Ascending aorta (tissue), 2 donors: Measurements from ENCODE around the gene CSAG2. TPM values are rescaled to one million over a fixed set of nuclear protein-coding genes. Genes with fewer than 3 reads are reported as not detected.
A peak's percentile ranks its signal among the peaks of the same experiment; 100 is the strongest.
"Not testable (repeated sequence)": the region's sequence is repeated elsewhere in the genome, so short reads cannot be mapped to it uniquely, and the experiment has no call there.

ENCODE experiments used
- DNase-seq, 2 donors: peaks; one replicate each; pipeline ENCODE4 v3.0.0-alpha.2; 2019; ENCODE audit warnings: low spot score in 2 of 2
- H3K27ac ChIP-seq, 2 donors: fragments of 200-600 bp; sonication (generic); one replicate each; pipeline ENCODE4 v1.5.1; 2016 to 2017; ENCODE audit warnings: mild to moderate bottlenecking in 1 of 2
- H3K27me3 ChIP-seq: fragments of 200-600 bp; sonication (generic); one replicate; pipeline ENCODE4 v1.5.1; 2017
- H3K36me3 ChIP-seq, 2 donors: fragments of 200-600 bp; sonication (generic); one replicate each; pipeline ENCODE4 v1.5.1; 2016
- H3K4me1 ChIP-seq, 2 donors: fragments of 200-600 bp; sonication (generic); one replicate each; pipeline ENCODE4 v1.5.1; 2016 to 2017; ENCODE audit warnings: mild to moderate bottlenecking in 1 of 2
- H3K4me3 ChIP-seq, 2 donors: fragments of 200-600 bp; sonication (generic); one replicate each; pipeline ENCODE4 v1.5.1; 2016 to 2017; ENCODE audit warnings: mild to moderate bottlenecking in 1 of 2
- H3K9me3 ChIP-seq, 2 donors: fragments of 200-600 bp; sonication (generic); one replicate each; pipeline ENCODE4 v1.5.1; 2016
- CTCF ChIP-seq, 3 experiments: fragments of 200-600 bp in 2 of 3; fragments of 450-650 bp in 1 of 3; sonication (generic) in 2 of 3; IDR thresholded peaks; one replicate each; pipeline ENCODE4 v1.5.1; 2016 to 2019; ENCODE audit warnings: antibody characterized with exemption in 3 of 3, mild to moderate bottlenecking in 1 of 3, moderate library complexity in 1 of 3
- intact Hi-C: fragments of 100-400 bp; cut with DNase I; formaldehyde crosslinking; loops from one replicate; pipeline ENCODE4 v1.15.1; 2023
- total RNA-seq: library from RNA; depleted of rRNA; stranded (reverse); fragments of >200 nt; gene quantifications from one replicate; pipeline ENCODE4 v1.1.0, GENCODE V29; 2016

Gene CSAG2
- total RNA-seq, 1 donor from 2014 or later: not detected

DNA sequence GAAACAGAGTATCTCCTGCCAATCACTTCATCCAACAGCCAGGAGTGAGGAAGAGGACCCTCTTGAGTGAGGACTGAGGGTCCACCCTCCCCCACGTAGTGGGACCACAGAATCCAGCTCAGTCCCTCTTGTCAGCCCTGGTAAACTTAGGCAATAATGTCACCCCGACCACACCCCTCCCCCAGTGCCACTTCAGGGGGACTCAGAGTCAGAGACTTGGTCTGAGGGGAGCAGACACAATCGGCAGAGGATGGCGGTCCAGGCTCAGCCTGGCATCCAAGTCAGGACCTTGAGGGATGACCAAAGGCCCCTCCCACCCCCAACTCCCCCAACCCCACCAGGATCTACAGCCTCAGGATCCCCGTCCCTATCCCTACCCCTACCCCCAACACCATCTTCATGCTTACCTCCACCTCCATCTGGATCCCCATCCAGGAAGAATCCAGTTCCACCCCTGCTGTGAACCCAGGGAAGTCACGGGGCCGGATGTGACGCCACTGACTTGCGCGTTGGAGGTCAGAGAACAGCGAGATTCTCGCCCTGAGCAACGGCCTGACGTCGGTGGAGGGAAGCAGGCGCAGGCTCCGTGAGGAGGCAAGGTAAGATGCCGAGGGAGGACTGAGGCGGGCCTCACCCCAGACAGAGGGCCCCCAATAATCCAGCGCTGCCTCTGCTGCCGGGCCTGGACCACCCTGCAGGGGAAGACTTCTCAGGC lies 24.3 kb upstream of the CSAG2 start, which contains the start of the genes CSAG1 and MAGEA12:
Gene CSAG1, minus strand, starts transcription at position 461 of the 715 bp plus-strand sequence. CDS start 1,261 bp downstream, outside the sequence.
Gene MAGEA12, plus strand, starts transcription at position 497 of the 715 bp plus-strand sequence. CDS start 2,405 bp downstream, outside the sequence.
- H3K4me3 ChIP-seq: no peak within 1 kb of the TSS
- H3K27me3 ChIP-seq: no peaks in the 10 kb centered on the region
- DNase-seq: no peak
- no peaks in the 10 kb centered on the region for H3K36me3 ChIP-seq
- no peaks in the 10 kb centered on the region for H3K9me3 ChIP-seq
- no peak for TF ChIP-seq CTCF (IDR thresholded peaks at IDR 0.05)
- H3K27ac ChIP-seq: no peak within 1 kb of the TSS
- H3K4me1 ChIP-seq: no peaks in the 10 kb centered on the region
- intact Hi-C loops: no loop called here

DNA sequence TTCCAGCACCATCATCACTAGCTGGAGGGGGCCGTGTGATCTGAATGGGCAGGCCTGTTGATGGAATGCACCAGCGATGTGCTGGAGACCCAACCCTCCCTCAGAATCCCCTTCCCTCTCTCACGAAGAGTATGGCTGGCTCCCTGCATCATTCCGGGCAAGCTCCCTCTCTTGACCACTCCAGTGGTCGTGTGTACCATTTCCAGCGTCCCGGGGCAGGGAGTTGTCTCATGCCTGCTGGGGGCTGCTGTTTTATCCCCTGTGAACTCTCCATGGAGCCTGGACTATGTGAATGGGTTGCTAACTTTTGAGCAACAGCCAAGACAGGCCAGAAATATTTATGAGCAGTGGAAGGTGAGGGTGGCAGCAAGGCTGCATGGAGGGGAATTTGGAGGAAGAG lies 16.3 kb upstream of the CSAG2 start:
- H3K36me3 ChIP-seq: no peaks in the 10 kb centered on the region
- no peak overlapping the region for H3K4me3 ChIP-seq
- H3K27ac ChIP-seq: no peak overlapping the region
- TF ChIP-seq CTCF (IDR thresholded peaks at IDR 0.05): no peak
- no peaks in the 10 kb centered on the region for H3K4me1 ChIP-seq
- no peak for DNase-seq
- intact Hi-C loops: no loop called here
- H3K9me3 ChIP-seq: no peaks in the 10 kb centered on the region
- H3K27me3 ChIP-seq: no peaks in the 10 kb centered on the region

DNA sequence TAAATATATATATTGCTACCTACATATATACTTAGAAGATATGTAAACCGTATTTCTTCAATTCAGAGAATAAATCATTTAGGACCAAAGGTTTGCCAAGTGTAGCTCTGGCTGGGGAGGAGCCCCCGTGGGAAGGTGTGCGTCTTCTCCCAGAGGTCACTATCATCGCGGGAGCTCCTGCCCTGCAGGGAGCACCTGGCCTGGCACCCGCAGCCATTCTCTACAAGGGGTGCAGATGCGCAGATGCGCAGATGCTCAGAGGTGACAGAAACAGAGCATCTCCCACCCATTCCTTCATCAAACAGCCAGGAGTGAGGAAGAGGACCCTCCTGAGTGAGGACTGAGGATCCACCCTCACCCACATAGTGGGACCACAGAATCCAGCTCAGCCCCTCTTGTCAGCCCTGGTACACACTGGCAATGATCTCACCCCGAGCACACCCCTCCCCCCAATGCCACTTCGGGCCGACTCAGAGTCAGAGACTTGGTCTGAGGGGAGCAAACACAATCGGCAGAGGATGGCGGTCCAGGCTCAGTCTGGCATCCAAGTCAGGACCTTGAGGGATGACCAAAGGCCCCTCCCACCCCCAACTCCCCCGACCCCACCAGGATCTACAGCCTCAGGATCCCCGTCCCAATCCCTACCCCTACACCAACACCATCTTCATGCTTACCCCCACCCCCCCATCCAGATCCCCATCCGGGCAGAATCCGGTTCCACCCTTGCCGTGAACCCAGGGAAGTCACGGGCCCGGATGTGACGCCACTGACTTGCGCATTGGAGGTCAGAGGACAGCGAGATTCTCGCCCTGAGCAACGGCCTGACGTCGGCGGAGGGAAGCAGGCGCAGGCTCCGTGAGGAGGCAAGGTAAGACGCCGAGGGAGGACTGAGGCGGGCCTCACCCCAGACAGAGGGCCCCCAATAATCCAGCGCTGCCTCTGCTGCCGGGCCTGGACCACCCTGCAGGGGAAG lies 5.0 kb upstream of the CSAG2 start, which contains the start of gene MAGEA2B:
Gene MAGEA2B, plus strand, starts transcription at position 814 of the 973 bp plus-strand sequence. CDS start 2,479 bp downstream, outside the sequence.
- intact Hi-C loops, H3K4me3 ChIP-seq, H3K9me3 ChIP-seq, H3K27me3 ChIP-seq, DNase-seq, H3K36me3 ChIP-seq, H3K27ac ChIP-seq, H3K4me1 ChIP-seq: not testable (repeated sequence)

- H3K27me3 ChIP-seq, H3K27ac ChIP-seq, H3K36me3 ChIP-seq, H3K9me3 ChIP-seq, H3K4me1 ChIP-seq, DNase-seq, intact Hi-C loops, H3K4me3 ChIP-seq: not testable (repeated sequence)
These were observed 4.1 kb upstream of the CSAG2 start for GRCh38 chrX:152713195-152713594.

DNA sequence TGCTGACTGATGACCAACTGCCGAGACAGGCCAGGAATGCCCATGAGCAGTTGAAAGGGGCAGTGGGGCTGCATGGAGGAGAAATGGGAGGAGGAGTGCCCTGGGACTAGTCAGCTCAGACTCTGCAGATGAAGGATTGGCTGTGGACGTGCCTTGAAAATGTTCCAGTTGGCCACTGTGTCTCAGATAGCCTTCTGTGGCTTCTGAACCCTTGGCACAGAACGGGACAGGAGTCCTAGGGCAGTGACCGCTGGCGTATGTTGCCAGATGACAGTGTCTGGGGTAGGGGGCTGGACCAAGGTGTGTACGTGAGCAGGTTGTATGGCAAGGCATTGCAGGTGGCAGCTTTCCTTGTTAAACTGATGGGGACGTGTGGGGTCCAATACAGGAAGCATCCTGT lies 2.6 kb downstream of the CSAG2 start:
- H3K27me3 ChIP-seq, H3K36me3 ChIP-seq, intact Hi-C loops, DNase-seq, H3K4me1 ChIP-seq, H3K9me3 ChIP-seq, H3K27ac ChIP-seq, H3K4me3 ChIP-seq: not testable (repeated sequence)

DNA sequence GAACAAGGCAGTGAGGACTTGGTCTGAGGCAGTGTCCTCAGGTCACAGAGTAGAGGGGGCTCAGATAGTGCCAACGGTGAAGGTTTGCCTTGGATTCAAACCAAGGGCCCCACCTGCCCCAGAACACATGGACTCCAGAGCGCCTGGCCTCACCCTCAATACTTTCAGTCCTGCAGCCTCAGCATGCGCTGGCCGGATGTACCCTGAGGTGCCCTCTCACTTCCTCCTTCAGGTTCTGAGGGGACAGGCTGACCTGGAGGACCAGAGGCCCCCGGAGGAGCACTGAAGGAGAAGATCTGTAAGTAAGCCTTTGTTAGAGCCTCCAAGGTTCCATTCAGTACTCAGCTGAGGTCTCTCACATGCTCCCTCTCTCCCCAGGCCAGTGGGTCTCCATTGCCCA lies 8.7 kb downstream of the CSAG2 start:
- intact Hi-C loops, H3K27me3 ChIP-seq, H3K27ac ChIP-seq, H3K4me3 ChIP-seq, H3K4me1 ChIP-seq, H3K9me3 ChIP-seq, H3K36me3 ChIP-seq: not testable (repeated sequence)
- DNase-seq: peak in 1 of 2 donors; percentile 57

DNA sequence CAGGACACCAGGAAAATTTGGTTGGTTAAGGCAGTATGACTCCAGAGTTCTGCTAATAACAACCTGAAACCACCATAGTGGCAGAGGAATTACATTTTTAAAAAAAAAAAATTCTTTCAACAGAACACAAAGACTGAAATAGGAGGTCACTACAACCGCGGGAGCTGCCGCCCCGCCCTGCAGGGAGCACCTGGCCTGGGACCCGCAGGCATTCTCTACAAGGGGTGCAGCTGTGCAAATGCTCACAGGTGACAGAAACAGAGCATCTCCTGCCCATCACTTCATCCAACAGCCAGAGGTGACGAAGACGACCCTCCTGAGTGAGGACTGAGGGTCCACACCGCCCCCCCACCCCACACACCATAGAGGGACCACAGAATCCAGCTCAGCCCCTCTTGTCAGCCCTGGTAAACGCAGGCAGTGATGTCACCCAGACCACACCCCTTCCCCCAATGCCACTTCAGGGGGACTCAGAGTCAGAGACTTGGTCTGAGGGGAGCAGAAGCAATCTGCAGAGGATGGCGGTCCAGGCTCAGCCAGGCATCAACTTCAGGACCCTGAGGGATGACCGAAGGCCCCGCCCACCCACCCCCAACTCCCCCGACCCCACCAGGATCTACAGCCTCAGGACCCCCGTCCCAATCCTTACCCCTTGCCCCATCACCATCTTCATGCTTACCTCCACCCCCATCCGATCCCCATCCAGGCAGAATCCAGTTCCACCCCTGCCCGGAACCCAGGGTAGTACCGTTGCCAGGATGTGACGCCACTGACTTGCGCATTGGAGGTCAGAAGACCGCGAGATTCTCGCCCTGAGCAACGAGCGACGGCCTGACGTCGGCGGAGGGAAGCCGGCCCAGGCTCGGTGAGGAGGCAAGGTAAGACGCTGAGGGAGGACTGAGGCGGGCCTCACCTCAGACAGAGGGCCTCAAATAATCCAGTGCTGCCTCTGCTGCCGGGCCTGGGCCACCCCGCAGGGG lies 10.8 kb downstream of the CSAG2 start, which contains the start of gene MAGEA3:
Gene MAGEA3, plus strand, starts transcription at position 843 of the 980 bp plus-strand sequence. CDS start 2,039 bp downstream, outside the sequence.
- H3K4me1 ChIP-seq, H3K9me3 ChIP-seq, DNase-seq, H3K27me3 ChIP-seq, H3K27ac ChIP-seq, H3K4me3 ChIP-seq, H3K36me3 ChIP-seq, intact Hi-C loops: not testable (repeated sequence)

DNA sequence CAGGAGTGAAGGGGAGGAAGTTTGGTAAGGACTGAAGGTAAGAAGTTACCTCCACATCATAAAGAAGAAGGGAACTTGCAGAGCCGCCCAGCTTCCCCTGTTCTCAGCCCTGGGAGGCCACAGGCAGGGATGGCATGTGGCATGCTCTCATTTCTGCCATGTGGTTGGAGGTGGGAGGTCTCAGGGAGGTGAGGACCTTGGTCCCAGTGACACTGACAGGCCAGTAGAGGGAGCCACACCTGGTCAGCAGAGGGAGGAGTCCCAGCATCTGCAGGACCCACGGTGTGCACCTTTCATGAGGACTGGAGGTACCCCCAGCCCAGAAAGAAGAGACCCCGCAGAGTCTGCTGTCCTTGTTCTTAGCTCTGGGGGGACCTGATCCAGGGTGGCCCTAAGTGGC lies 28.1 kb downstream of the CSAG2 start:
- H3K27me3 ChIP-seq, DNase-seq, H3K27ac ChIP-seq, intact Hi-C loops, H3K9me3 ChIP-seq, H3K4me1 ChIP-seq, H3K36me3 ChIP-seq, H3K4me3 ChIP-seq: not testable (repeated sequence)

DNA sequence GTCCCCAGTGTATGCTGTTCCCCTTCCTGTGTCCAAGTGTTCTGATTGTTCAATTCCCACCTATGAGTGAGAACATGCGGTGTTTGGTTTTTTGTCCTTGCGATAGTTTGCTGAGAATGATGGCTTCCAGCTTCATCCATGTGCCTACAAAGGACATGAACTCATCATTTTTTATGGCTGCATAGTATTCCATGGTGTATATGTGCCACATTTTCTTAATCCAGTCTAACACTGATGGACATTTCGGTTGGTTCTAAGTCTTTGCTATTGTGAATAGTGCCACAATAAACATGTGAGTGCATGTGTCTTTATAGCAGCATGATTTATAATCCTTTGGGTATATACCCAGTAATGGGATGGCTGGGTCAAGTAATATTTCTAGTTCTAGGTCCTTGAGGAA lies 34.4 kb downstream of the CSAG2 start:
- H3K4me3 ChIP-seq, H3K36me3 ChIP-seq, H3K4me1 ChIP-seq, DNase-seq, H3K9me3 ChIP-seq, H3K27me3 ChIP-seq, H3K27ac ChIP-seq, intact Hi-C loops: not testable (repeated sequence)
